Measurements from ENCODE around the gene PPFIA4. TPM values are rescaled to one million over a fixed set of nuclear protein-coding genes. Genes with fewer than 3 reads are reported as not detected.

PPFIA4 gene
- total and polyA plus RNA-seq, 2 donors (not counting 3 experiments of a cell fraction or from before 2014, with no cell fraction given) = 0.17 to 0.22 TPM

- H4K20me1 ChIP-seq (replicated peaks; ENCODE audit: control insufficient read depth, extremely low read depth, insufficient read depth, low read length) = no peaks in the 10 kb centered on the region
- H3K27me3 ChIP-seq (ENCODE audit: control insufficient read depth in 2 of 2, insufficient read depth in 2 of 2, low read length in 2 of 2) = peaks cover 7 to 42% of the 10 kb centered on the region in 2 experiments
- no peaks in the 10 kb centered on the region for H3K9me3 ChIP-seq (replicated peaks; ENCODE audit: control insufficient read depth, insufficient read depth, low read length)
- no peak for DNase-seq (ENCODE audit: low read depth, low spot score)
- no peaks in the 10 kb centered on the region for H3K79me2 ChIP-seq (ENCODE audit: control insufficient read depth, insufficient read depth, low read length)
- H2AFZ ChIP-seq (ENCODE audit: low read depth, low read length) = no peak overlapping the region
- H3K27ac ChIP-seq (ENCODE audit: insufficient read depth, low read depth, low read length) = no peak overlapping the region
- no peak overlapping the region for H3K4me3 ChIP-seq (replicated peaks in 1 of 3; ENCODE audit: insufficient read depth in 1 of 3, low read depth in 1 of 3, low read length in 3 of 3)
- TF ChIP-seq MYC (IDR thresholded peaks at IDR 0.05; ENCODE audit: low read depth, low read length) = no peak
- TF ChIP-seq POLR2A (IDR thresholded peaks at IDR 0.05; ENCODE audit: low read depth, low read length) = no peak
- no peak for TF ChIP-seq GATA2 (IDR thresholded peaks at IDR 0.05; ENCODE audit: insufficient read depth, insufficient read length, low read depth, low read length)
- TF ChIP-seq JUN (IDR thresholded peaks at IDR 0.05; ENCODE audit: borderline replicate concordance, insufficient read depth, insufficient read length, low read depth) = no peak
- no peak for TF ChIP-seq FOS (IDR thresholded peaks at IDR 0.05; ENCODE audit: borderline replicate concordance, insufficient read depth, low read length)
- TF ChIP-seq EZH2 (IDR thresholded peaks at IDR 0.05; ENCODE audit: borderline replicate concordance, low read depth, low read length, severe bottlenecking) = no peak
- no peak for TF ChIP-seq MAX (IDR thresholded peaks at IDR 0.05; ENCODE audit: insufficient read depth, insufficient read length)
- TF ChIP-seq POLR2AphosphoS5 (IDR thresholded peaks at IDR 0.05; ENCODE audit: insufficient read depth, low read depth, low read length) = no peak
- no peak for TF ChIP-seq CTCF (IDR thresholded peaks at IDR 0.05; ENCODE audit: extremely low read depth in 1 of 2, insufficient read depth in 1 of 2, low read depth in 1 of 2, low read length in 2 of 2)
- intact Hi-C loops (cut with micrococcal nuclease) = no loop called here
- H3K4me1 ChIP-seq (ENCODE audit: control insufficient read depth, extremely low read depth, insufficient read depth, low read length) = no peaks in the 10 kb centered on the region
- no peaks in the 10 kb centered on the region for H3K9me1 ChIP-seq (replicated peaks; ENCODE audit: control insufficient read depth, extremely low read depth, insufficient read depth, low read length)
- no TSS peak for BruUV-seq (replicated peaks)
- ChIA-PET CTCF (no interaction called here), POLR2A (no interaction called here)
- dilution Hi-C loops (cut with MboI; ENCODE audit: extremely low pct_ligation_motif_present, low sequenced_read_pairs) = no loop called here
- H3K9ac ChIP-seq (replicated peaks; ENCODE audit: extremely low read depth, insufficient read depth, low read length) = no peak overlapping the region
- no peak for FAIRE-seq
- H3K36me3 ChIP-seq (ENCODE audit: control insufficient read depth in 2 of 2, extremely low read depth in 1 of 2, insufficient read depth in 2 of 2, low read length in 2 of 2) = no peaks in the 10 kb centered on the region
- H3K4me2 ChIP-seq (ENCODE audit: insufficient read depth, low read length) = no peak overlapping the region
These were observed 78.6 kb downstream of the PPFIA4 start for GRCh38 chr1:203104789-203105390.

Measured in endothelial cell of umbilical vein (primary cell).